HepG2 (cell line): ENCODE measurements around the gene DOK1. TPM values are rescaled to one million over a fixed set of nuclear protein-coding genes. Genes with fewer than 3 reads are reported as not detected.

Source experiments
- CC2D1A ChIP-seq: sonication (generic); formaldehyde crosslinking; IDR thresholded peaks from 2 replicates; pipeline ENCODE4 v1.8.1; 2023; ENCODE audit warnings: mild to moderate bottlenecking, missing genetic modification reagents
- CCAR2 ChIP-seq: fragments of 200-400 bp; formaldehyde crosslinking; optimal IDR thresholded peaks from 2 replicates; pipeline ENCODE3; 2018; ENCODE audit warnings: low read depth, mild to moderate bottlenecking, low read length, moderate library complexity
- CHD4 ChIP-seq: fragments of 200-600 bp; sonication (generic); IDR thresholded peaks from 2 replicates; pipeline ENCODE4 v1.7.0; 2017; ENCODE audit warnings: mild to moderate bottlenecking, low read length, borderline replicate concordance
- FOXA1 ChIP-seq, 2 experiments: fragments of 450-650 bp in 1 of 2; sonication (generic) in 1 of 2; formaldehyde crosslinking in 1 of 2; IDR thresholded peaks; 2 replicates each; pipeline versions ENCODE4 v1.4.0 to v1.6.1; 2016 to 2020; ENCODE audit warnings: missing genetic modification reagents in 1 of 2
- FOXJ3 ChIP-seq: sonication (generic); formaldehyde crosslinking; IDR thresholded peaks from 2 replicates; pipeline ENCODE4 v1.4.0; 2020; ENCODE audit warnings: missing genetic modification reagents, mild to moderate bottlenecking, borderline replicate concordance
- NCOA1 ChIP-seq: sonication (generic); formaldehyde crosslinking; IDR thresholded peaks from 2 replicates; pipeline ENCODE4 v1.9.0; 2021; ENCODE audit warnings: missing genetic modification reagents
- PRDM15 ChIP-seq: sonication (generic); formaldehyde crosslinking; IDR thresholded peaks from 2 replicates; pipeline ENCODE4 v1.4.0; 2020; ENCODE audit warnings: missing genetic modification reagents
- SMARCE1 ChIP-seq: fragments of 450-650 bp; IDR thresholded peaks from 2 replicates; pipeline ENCODE4 v1.6.1; 2017; ENCODE audit warnings: borderline replicate concordance
- SMYD3 ChIP-seq: sonication (generic); formaldehyde crosslinking; IDR thresholded peaks from 2 replicates; pipeline ENCODE4 v1.8.1; 2023; ENCODE audit warnings: mild to moderate bottlenecking, missing genetic modification reagents
- SRSF9 ChIP-seq: fragments of 200-400 bp; formaldehyde crosslinking; IDR thresholded peaks from 2 replicates; pipeline ENCODE4 v1.6.1; 2018; ENCODE audit warnings: borderline replicate concordance, mild to moderate bottlenecking, low read depth, low read length; ENCODE audit not compliant: insufficient read depth, poor library complexity, severe bottlenecking
- TBX3 ChIP-seq: fragments of 450-650 bp; IDR thresholded peaks from 2 replicates; pipeline ENCODE4 v1.6.1; 2017; ENCODE audit warnings: antibody characterized with exemption, mild to moderate bottlenecking, inconsistent platforms, borderline replicate concordance
- ZNF10 ChIP-seq: sonication (generic); formaldehyde crosslinking; IDR thresholded peaks from 2 replicates; pipeline ENCODE4 v1.4.0; 2020; ENCODE audit warnings: mild to moderate bottlenecking, low read depth, missing genetic modification reagents, borderline replicate concordance
- ZNF274 ChIP-seq: sonication (generic); formaldehyde crosslinking; IDR thresholded peaks from 2 replicates; pipeline ENCODE4 v1.5.1; 2020; ENCODE audit warnings: mild to moderate bottlenecking, missing genetic modification reagents
- ZNF3 ChIP-seq: IDR thresholded peaks from 2 replicates; pipeline ENCODE4 v1.7.0; 2017; ENCODE audit warnings: inconsistent platforms
- ZNF317 ChIP-seq: sonication (generic); formaldehyde crosslinking; IDR thresholded peaks from 2 replicates; pipeline ENCODE4 v1.5.0; 2020; ENCODE audit warnings: mild to moderate bottlenecking, missing genetic modification reagents
- ZNF441 ChIP-seq: sonication (generic); formaldehyde crosslinking; IDR thresholded peaks from 2 replicates; pipeline ENCODE4 v1.7.0; 2021; ENCODE audit warnings: missing genetic modification reagents, borderline replicate concordance
- ZNF446 ChIP-seq: sonication (generic); formaldehyde crosslinking; IDR thresholded peaks from 2 replicates; pipeline ENCODE4 v1.5.0; 2020; ENCODE audit warnings: mild to moderate bottlenecking, missing genetic modification reagents
- ZNF460 ChIP-seq: sonication (generic); formaldehyde crosslinking; IDR thresholded peaks from 2 replicates; pipeline ENCODE4 v1.5.1; 2020; ENCODE audit warnings: missing genetic modification reagents, mild to moderate bottlenecking, borderline replicate concordance
- ZNF605 ChIP-seq: sonication (generic); formaldehyde crosslinking; IDR thresholded peaks from 2 replicates; pipeline ENCODE4 v1.8.0; 2022; ENCODE audit warnings: mild to moderate bottlenecking, missing genetic modification reagents
- ZSCAN30 ChIP-seq: sonication (generic); formaldehyde crosslinking; IDR thresholded peaks from 2 replicates; pipeline ENCODE4 v1.5.0; 2020; ENCODE audit warnings: mild to moderate bottlenecking, missing genetic modification reagents
- polyA plus RNA-seq, 8 experiments: library from polyadenylated mRNA; depleted of rRNA in 3 of 8; stranded (reverse) in 7 of 8; unstranded in 1 of 8; fragments of >200 nt; fragmentation: Illumina TruSeq in 4 of 8; extraction: Trizol in 4 of 8; gene quantifications; 2 replicates each; pipeline versions ENCODE4 v1.2.1 to v1.2.3, GENCODE V29; 2011 to 2016; ENCODE audit warnings: low read depth in 4 of 8, missing spikeins in 1 of 8, mixed read lengths in 1 of 8; ENCODE audit not compliant: insufficient read depth in 1 of 8
- total RNA-seq, 5 experiments: library from RNA; depleted of rRNA; stranded (reverse); fragments of >200 nt; fragmentation: Illumina TruSeq; extraction: Trizol; gene quantifications; 2 replicates each; pipeline ENCODE4 v1.2.3, GENCODE V29; 2016; ENCODE audit warnings: low read depth in 1 of 5
- TF ChIP-seq, protein P1 (sequence below): sonication (generic); formaldehyde crosslinking; IDR thresholded peaks from 2 replicates; pipeline ENCODE4 v1.5.0; 2020; ENCODE audit warnings: missing genetic modification reagents
- TF ChIP-seq, protein P2 (sequence below): sonication (generic); formaldehyde crosslinking; IDR thresholded peaks from 2 replicates; pipeline ENCODE4 v1.8.0; 2022; ENCODE audit warnings: mild to moderate bottlenecking, missing genetic modification reagents, borderline replicate concordance

Gene DOK1
- total and polyA plus RNA-seq, 2 of the 13 experiments (the other 11 are each of a cell fraction or from before 2014, with no cell fraction given): 0.53 to 0.74 TPM

DNA sequence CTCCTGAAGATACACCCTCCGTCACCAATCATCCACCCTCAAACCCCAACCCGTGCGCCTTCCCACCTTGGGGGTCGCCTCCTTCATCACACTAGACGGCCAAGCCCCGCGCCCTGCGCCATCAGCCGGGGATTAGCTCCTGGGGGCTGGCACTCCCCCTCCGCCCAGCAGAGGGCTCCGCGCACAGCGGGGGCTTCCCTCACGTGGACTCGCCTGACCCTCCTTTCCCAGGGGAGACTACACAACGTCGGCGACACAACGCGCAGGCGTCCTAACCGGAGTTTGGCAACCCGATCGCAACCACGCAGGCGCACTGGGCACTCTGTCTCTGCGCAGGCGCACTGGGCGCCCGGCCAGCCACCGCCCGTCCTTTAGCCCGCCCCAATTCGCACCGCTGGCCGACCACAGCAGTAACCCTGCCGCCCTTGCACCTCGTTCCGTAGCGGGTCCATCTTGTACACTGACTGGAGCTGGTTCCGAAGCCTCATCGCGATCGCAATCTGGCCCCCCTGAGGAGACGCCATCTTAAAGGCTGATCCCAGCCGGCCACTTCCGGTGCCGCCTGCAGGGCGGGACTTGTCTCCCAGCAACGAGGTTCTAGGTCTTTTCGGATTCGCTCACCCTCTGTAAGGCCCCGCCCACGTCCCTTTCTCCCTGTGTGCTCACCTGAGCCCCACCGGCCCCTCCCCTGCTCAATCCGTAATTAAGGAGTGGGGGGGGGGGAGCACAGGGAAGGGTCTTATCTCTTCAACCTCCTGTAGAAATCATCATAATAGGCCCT is 47.2 kb upstream of the DOK1 start, which contains the start of gene PCGF1 (continued):
- TF ChIP-seq CCAR2 (no peak), CHD4 (peak; percentile 44; the same call in 1 of the 2 replicates), ZSCAN30 (no peak; the same call in 1 of the 2 replicates), ZNF446 (CRISPR knock-in tag) (no peak), ZNF3 (no peak), ZNF460 (CRISPR knock-in tag) (no peak), ZNF317 (CRISPR knock-in tag) (peak; percentile 47), TBX3 (peak; percentile 27; the same call in 1 of the 2 replicates), ZNF441 (CRISPR knock-in tag) (no peak; the same call in 1 of the 2 replicates), SMYD3 (no peak), FOXJ3 (CRISPR knock-in tag) (0 out of 2 replicates have a peak, but pooled peaks have one; percentile 47), CC2D1A (CRISPR knock-in tag) (0 out of 2 replicates have a peak, but pooled peaks have one; percentile 70), SRSF9 (no peak), ZNF605 (CRISPR knock-in tag) (peak; percentile 66), SMARCE1 (no peak), NCOA1 (no peak; the same call in 1 of the 2 replicates), ZNF10 (CRISPR knock-in tag) (no peak), ZNF274 (CRISPR knock-in tag) (peak; percentile 83), PRDM15 (CRISPR knock-in tag) (no peak; the same call in 1 of the 2 replicates), FOXA1 (IDR thresholded peaks at IDR 0.05) (no peak), FOXA1 (CRISPR knock-in tag; IDR thresholded peaks at IDR 0.05) (peak; percentile 52; the same call in 1 of the 2 replicates)
- TF ChIP-seq, protein P1, sequence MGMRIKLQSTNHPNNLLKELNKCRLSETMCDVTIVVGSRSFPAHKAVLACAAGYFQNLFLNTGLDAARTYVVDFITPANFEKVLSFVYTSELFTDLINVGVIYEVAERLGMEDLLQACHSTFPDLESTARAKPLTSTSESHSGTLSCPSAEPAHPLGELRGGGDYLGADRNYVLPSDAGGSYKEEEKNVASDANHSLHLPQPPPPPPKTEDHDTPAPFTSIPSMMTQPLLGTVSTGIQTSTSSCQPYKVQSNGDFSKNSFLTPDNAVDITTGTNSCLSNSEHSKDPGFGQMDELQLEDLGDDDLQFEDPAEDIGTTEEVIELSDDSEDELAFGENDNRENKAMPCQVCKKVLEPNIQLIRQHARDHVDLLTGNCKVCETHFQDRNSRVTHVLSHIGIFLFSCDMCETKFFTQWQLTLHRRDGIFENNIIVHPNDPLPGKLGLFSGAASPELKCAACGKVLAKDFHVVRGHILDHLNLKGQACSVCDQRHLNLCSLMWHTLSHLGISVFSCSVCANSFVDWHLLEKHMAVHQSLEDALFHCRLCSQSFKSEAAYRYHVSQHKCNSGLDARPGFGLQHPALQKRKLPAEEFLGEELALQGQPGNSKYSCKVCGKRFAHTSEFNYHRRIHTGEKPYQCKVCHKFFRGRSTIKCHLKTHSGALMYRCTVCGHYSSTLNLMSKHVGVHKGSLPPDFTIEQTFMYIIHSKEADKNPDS (CRISPR knock-in tag): peak; percentile 80; the same call in 1 of the 2 replicates
- TF ChIP-seq, protein P2, sequence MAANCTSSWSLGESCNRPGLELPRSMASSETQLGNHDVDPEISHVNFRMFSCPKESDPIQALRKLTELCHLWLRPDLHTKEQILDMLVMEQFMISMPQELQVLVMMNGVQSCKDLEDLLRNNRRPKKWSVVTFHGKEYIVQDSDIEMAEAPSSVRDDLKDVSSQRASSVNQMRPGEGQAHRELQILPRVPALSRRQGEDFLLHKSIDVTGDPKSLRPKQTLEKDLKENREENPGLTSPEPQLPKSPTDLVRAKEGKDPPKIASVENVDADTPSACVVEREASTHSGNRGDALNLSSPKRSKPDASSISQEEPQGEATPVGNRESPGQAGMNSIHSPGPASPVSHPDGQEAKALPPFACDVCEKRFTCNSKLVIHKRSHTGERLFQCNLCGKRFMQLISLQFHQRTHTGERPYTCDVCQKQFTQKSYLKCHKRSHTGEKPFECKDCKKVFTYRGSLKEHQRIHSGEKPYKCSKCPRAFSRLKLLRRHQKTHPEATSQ (CRISPR knock-in tag): no peak; the same call in 1 of the 2 replicates
